Adrenal gland (tissue), 12 donors: Measurements from ENCODE around the gene ACAD11. TPM values are rescaled to one million over a fixed set of nuclear protein-coding genes. Genes with fewer than 3 reads are reported as not detected.

Source experiments
- DNase-seq, 7 donors: peaks; one replicate each; pipeline ENCODE4 v3.0.0-alpha.2; 2019 to 2020
- H3K27ac ChIP-seq, 5 donors: fragments of 200-600 bp; sonication (generic) in 4 of 5; 1 replicate in 3 of 5; 2 replicates in 2 of 5; pipeline versions ENCODE4 v1.5.1 to v1.8.0; 2016 to 2020; ENCODE audit warnings: mild to moderate bottlenecking in 1 of 5
- H3K27me3 ChIP-seq: fragments of 200-600 bp; 2 replicates; pipeline ENCODE4 v1.8.0; 2021
- H3K36me3 ChIP-seq, 2 donors: fragments of 200-600 bp; replicated peaks in 1 of 2; 1 replicate in 1 of 2; 2 replicates in 1 of 2; pipeline versions ENCODE4 v1.5.1 to v1.8.0; 2018 to 2022
- H3K4me1 ChIP-seq, 2 donors: fragments of 200-600 bp; replicated peaks in 1 of 2; 1 replicate in 1 of 2; 2 replicates in 1 of 2; pipeline versions ENCODE4 v1.5.1 to v1.8.0; 2018 to 2021
- H3K4me3 ChIP-seq, 4 donors: fragments of 200-600 bp; sonication (generic) in 3 of 4; one replicate each; pipeline ENCODE4 v1.5.1; 2016 to 2018
- H3K9me3 ChIP-seq, 3 donors: fragments of 200-600 bp; sonication (generic) in 1 of 3; replicated peaks in 1 of 3; 1 replicate in 2 of 3; 2 replicates in 1 of 3; pipeline versions ENCODE4 v1.5.1 to v1.8.0; 2016 to 2021
- CTCF ChIP-seq, 6 experiments: fragments of 450-650 bp in 4 of 6; fragments of 200-600 bp in 2 of 6; sonication (generic) in 1 of 6; IDR thresholded peaks; 1 replicate in 5 of 6; 2 replicates in 1 of 6; pipeline versions ENCODE4 v1.5.1 to v1.8.0; 2016 to 2021; ENCODE audit warnings: antibody characterized with exemption in 6 of 6, mild to moderate bottlenecking in 2 of 6, moderate library complexity in 1 of 6
- POLR2A ChIP-seq, 2 donors: fragments of 450-650 bp; IDR thresholded peaks; one replicate each; pipeline ENCODE4 v1.6.1; 2017; ENCODE audit warnings: antibody characterized with exemption in 2 of 2, mild to moderate bottlenecking in 2 of 2, moderate library complexity in 1 of 2
- WGBS, 4 donors: extraction: QIAGEN DNeasy Blood & Tissue Kit in 2 of 4; methylation state at CpG; one replicate each; pipeline versions ENCODE4 v1.1.5 to v1.1.7; 2013 to 2017; 5-methylcytosine and 5-hydroxymethylcytosine counted together
- intact Hi-C, 2 donors: fragments of 100-400 bp; cut with DNase I; formaldehyde crosslinking; loops; one replicate each; pipeline versions ENCODE4 v1.14.1 to v1.15.0; 2022 to 2023
- polyA plus RNA-seq, 3 donors: library from polyadenylated mRNA; stranded (reverse); fragments of 200-250 nt in 2 of 3; fragments of 350-450 nt in 1 of 3; fragmentation: Illumina TruSeq in 1 of 3; extraction: RNeasy Lipid Tissue Mini Kit (QIAGEN cat#74804) in 1 of 3; gene quantifications; one replicate each; pipeline ENCODE4 v1.2.3, GENCODE V29; 2013 to 2014
- total RNA-seq, 9 donors: library from RNA; depleted of rRNA in 4 of 9; stranded (reverse); fragments of >200 nt in 4 of 9; fragments of 120-200 nt in 1 of 9; fragmentation: NEBNext Ultra II Directional in 1 of 9; extraction: Animal tissue kit (Norgen Biotek cat#: 25700) in 1 of 9; gene quantifications; one replicate each; pipeline versions ENCODE4 v1.1.0 to v1.2.4, GENCODE V29; 2013 to 2023
- donor health status: healthy with polysubstance abuse.
- donor health status: Bipolar disorder and iron deficiency.
- donor health status: DM: yes; HTN: yes; CAD: no.
- donor health status: DM: no; HTN: no; CAD: no.
- donor health status: DM: no; HTN: no; CAD: no.
- donor health status: DM: yes; HTN: yes; CAD: no.

The ACAD11 gene
- total and polyA plus RNA-seq, 12 donors, result 13.6 to 59.1 (median 25.6) TPM

- H3K4me1 ChIP-seq, result peaks cover 0 to 4% of the 10 kb centered on the region in 2 donors
- H3K9me3 ChIP-seq, result no peaks in the 10 kb centered on the region
- WGBS, 4 donors, result 57 to 67% (median 67%) methylated on average over 2 of the region's 2 CpGs
- DNase-seq, result no peak
- intact Hi-C loops, result no loop called here
- no peak for TF ChIP-seq POLR2A (IDR thresholded peaks at IDR 0.05)
- TF ChIP-seq CTCF (IDR thresholded peaks at IDR 0.05), result no peak
- H3K27me3 ChIP-seq, result no peaks in the 10 kb centered on the region
- H3K4me3 ChIP-seq, result no peak overlapping the region
- H3K36me3 ChIP-seq, result peaks cover 0 to 13% of the 10 kb centered on the region in 2 donors
- no peak overlapping the region for H3K27ac ChIP-seq
These were observed 31.5 kb downstream of the ACAD11 start for GRCh38 chr3:132628157-132628556.

GRCh38 chr3:132626955-132627354 lies 32.7 kb downstream of the ACAD11 start:
- no peak overlapping the region for H3K27ac ChIP-seq
- H3K9me3 ChIP-seq, result no peaks in the 10 kb centered on the region
- no peak overlapping the region for H3K4me3 ChIP-seq
- H3K4me1 ChIP-seq, result peaks cover 0 to 11% of the 10 kb centered on the region in 2 donors
- H3K27me3 ChIP-seq, result no peaks in the 10 kb centered on the region
- TF ChIP-seq CTCF (IDR thresholded peaks at IDR 0.05) (no peak), POLR2A (IDR thresholded peaks at IDR 0.05) (no peak)
- WGBS, 4 donors, result 92 to 96% (median 94%) methylated on average over 6 of the region's 6 CpGs
- no peak for DNase-seq
- intact Hi-C loops, result no loop called here
- H3K36me3 ChIP-seq, result peaks cover 0 to 13% of the 10 kb centered on the region in 2 donors

- H3K27me3 ChIP-seq, result no peaks in the 10 kb centered on the region
- H3K36me3 ChIP-seq, result peaks cover 0 to 10% of the 10 kb centered on the region in 2 donors
- TF ChIP-seq CTCF (IDR thresholded peaks at IDR 0.05) (no peak), POLR2A (IDR thresholded peaks at IDR 0.05) (no peak)
- no peaks in the 10 kb centered on the region for H3K9me3 ChIP-seq
- DNase-seq, result no peak
- H3K27ac ChIP-seq, result no peak overlapping the region
- H3K4me3 ChIP-seq, result no peak overlapping the region
- peaks cover 0 to 11% of the 10 kb centered on the region in 2 donors for H3K4me1 ChIP-seq
- intact Hi-C loops, result no loop called here
- 89 to 100% (median 91%) methylated on average over 1 of the region's 1 CpG for WGBS, 4 donors
These were observed 34.0 kb downstream of the ACAD11 start for GRCh38 chr3:132625613-132626012.

GRCh38 chr3:132624790-132625189 lies 34.8 kb downstream of the ACAD11 start:
- H3K36me3 ChIP-seq, result peaks cover 0 to 10% of the 10 kb centered on the region in 2 donors
- intact Hi-C loops, result no loop called here
- H3K27ac ChIP-seq, result no peak overlapping the region
- no peaks in the 10 kb centered on the region for H3K9me3 ChIP-seq
- 96 to 97% (median 97%) methylated on average over 7 of the region's 7 CpGs for WGBS, 4 donors
- H3K27me3 ChIP-seq, result no peaks in the 10 kb centered on the region
- DNase-seq, result no peak
- TF ChIP-seq CTCF (IDR thresholded peaks at IDR 0.05) (no peak), POLR2A (IDR thresholded peaks at IDR 0.05) (no peak)
- no peak overlapping the region for H3K4me3 ChIP-seq
- peaks cover 0 to 11% of the 10 kb centered on the region in 2 donors for H3K4me1 ChIP-seq
